Lower lobe of right lung (tissue), 1 donor: ENCODE measurements around the gene KRTAP4-8. TPM values are rescaled to one million over a fixed set of nuclear protein-coding genes. Genes with fewer than 3 reads are reported as not detected.

Experiments
- total RNA-seq: library from RNA; stranded (reverse); fragmentation: NEBNext Ultra II Directional; extraction: Animal tissue kit (Norgen Biotek cat#: 25700); gene quantifications from one replicate; pipeline ENCODE4 v1.2.1, GENCODE V29; 2021
- donor health status: DM: no; HTN: yes; CAD: no; lungs with severe emphysema.

KRTAP4-8 gene
- total RNA-seq, 1 donor from 2014 or later: not detected

Other genes with a start within 250 kb of the KRTAP4-8 start
- gene KRT12, start 230.9 kb downstream of the KRTAP4-8 start, total RNA-seq: not detected
- gene KRT20, start 212.9 kb downstream of the KRTAP4-8 start, total RNA-seq: not detected
- gene KRT23, start 160.5 kb downstream of the KRTAP4-8 start, total RNA-seq: 1.9 TPM
- gene KRT39, start 131.2 kb downstream of the KRTAP4-8 start, total RNA-seq: 0.59 TPM
- 0.27 TPM for gene KRT40, start 113.8 kb downstream of the KRTAP4-8 start, total RNA-seq
- gene KRTAP3-3, start 104.0 kb downstream of the KRTAP4-8 start, total RNA-seq: not detected
- not detected for gene KRTAP3-2, start 98.2 kb downstream of the KRTAP4-8 start, total RNA-seq
- not detected for gene KRTAP3-1, start 89.0 kb downstream of the KRTAP4-8 start, total RNA-seq
- gene KRTAP1-5, start 70.9 kb downstream of the KRTAP4-8 start, total RNA-seq: not detected
- not detected for gene KRTAP1-4, start 67.9 kb downstream of the KRTAP4-8 start, total RNA-seq
- gene KRTAP1-3, start 63.3 kb downstream of the KRTAP4-8 start, total RNA-seq: not detected
- gene KRTAP1-1, start 56.7 kb downstream of the KRTAP4-8 start, total RNA-seq: not detected
- gene KRTAP2-1, start 50.8 kb downstream of the KRTAP4-8 start, total RNA-seq: not detected
- not detected for gene KRTAP2-2, start 42.9 kb downstream of the KRTAP4-8 start, total RNA-seq
- gene KRTAP2-3, start 38.0 kb downstream of the KRTAP4-8 start, total RNA-seq: not detected
- gene KRTAP2-4, start 32.3 kb downstream of the KRTAP4-8 start, total RNA-seq: not detected
- gene KRTAP4-7, start 14.0 kb downstream of the KRTAP4-8 start, total RNA-seq: not detected
- not detected for gene KRTAP4-16, start 4.1 kb upstream of the KRTAP4-8 start, total RNA-seq
- not detected for gene KRTAP4-9, start 7.2 kb upstream of the KRTAP4-8 start, total RNA-seq
- not detected for gene KRTAP4-11, start 20.2 kb upstream of the KRTAP4-8 start, total RNA-seq
- gene KRTAP4-12, start 26.0 kb upstream of the KRTAP4-8 start, total RNA-seq: not detected
- not detected for gene KRTAP4-6, start 42.4 kb upstream of the KRTAP4-8 start, total RNA-seq
- not detected for gene KRTAP4-5, start 51.7 kb upstream of the KRTAP4-8 start, total RNA-seq
- gene KRTAP4-4, start 62.6 kb upstream of the KRTAP4-8 start, total RNA-seq: not detected
- gene KRTAP4-3, start 70.1 kb upstream of the KRTAP4-8 start, total RNA-seq: not detected
- gene KRTAP4-2, start 80.1 kb upstream of the KRTAP4-8 start, total RNA-seq: not detected
- gene KRTAP4-1, start 86.8 kb upstream of the KRTAP4-8 start, total RNA-seq: not detected
- gene KRTAP9-1, start 91.7 kb upstream of the KRTAP4-8 start, total RNA-seq: not detected
- gene KRTAP9-2, start 128.5 kb upstream of the KRTAP4-8 start, total RNA-seq: not detected
- gene KRTAP9-3, start 134.3 kb upstream of the KRTAP4-8 start, total RNA-seq: not detected
- gene KRTAP9-8, start 139.9 kb upstream of the KRTAP4-8 start, total RNA-seq: not detected
- not detected for gene KRTAP9-4, start 151.5 kb upstream of the KRTAP4-8 start, total RNA-seq
- gene KRTAP9-9, start 157.2 kb upstream of the KRTAP4-8 start, total RNA-seq: not detected
- gene KRTAP9-6, start 167.2 kb upstream of the KRTAP4-8 start, total RNA-seq: not detected
- not detected for gene KRTAP9-7, start 177.6 kb upstream of the KRTAP4-8 start, total RNA-seq
- gene KRTAP29-1, start 204.7 kb upstream of the KRTAP4-8 start, total RNA-seq: not detected
- not detected for gene KRTAP16-1, start 211.2 kb upstream of the KRTAP4-8 start, total RNA-seq
- not detected for gene KRTAP17-1, start 217.6 kb upstream of the KRTAP4-8 start, total RNA-seq